ENCODE measurements around the gene ACSF3.
"Not testable (repeated sequence)": the region's sequence is repeated elsewhere in the genome, so short reads cannot be mapped to it uniquely, and the experiment has no call there.

ACSF3 gene

GRCh38 chr16:89073346-89074071 lies 20.1 kb upstream of the ACSF3 start:
- DNase-seq (ENCODE audit: low read depth), result no peak

GRCh38 chr16:89074072-89074674 lies 19.5 kb upstream of the ACSF3 start:
- DNase-seq (ENCODE audit: low read depth), result not testable (repeated sequence)

- no peak for DNase-seq (ENCODE audit: low read depth)
These were observed 18.6 kb upstream of the ACSF3 start for GRCh38 chr16:89074803-89075688.

- no peak for DNase-seq (ENCODE audit: low read depth)
These were observed 17.5 kb upstream of the ACSF3 start for GRCh38 chr16:89076159-89076558.

GRCh38 chr16:89077076-89077475 lies 16.6 kb upstream of the ACSF3 start:
- DNase-seq (ENCODE audit: low read depth), result no peak

GRCh38 chr16:89078172-89078571 lies 15.5 kb upstream of the ACSF3 start:
- DNase-seq (ENCODE audit: low read depth), result no peak

- DNase-seq (ENCODE audit: low read depth), result no peak
These were observed 14.1 kb upstream of the ACSF3 start for GRCh38 chr16:89079434-89079980.

- DNase-seq (ENCODE audit: low read depth), result no peak
These were observed 13.3 kb upstream of the ACSF3 start for GRCh38 chr16:89080196-89080853.

GRCh38 chr16:89081556-89081955 lies 12.1 kb upstream of the ACSF3 start:
- DNase-seq (ENCODE audit: low read depth), result no peak

- DNase-seq (ENCODE audit: low read depth), result no peak
These were observed 9.2 kb upstream of the ACSF3 start for GRCh38 chr16:89084411-89084810.

GRCh38 chr16:89084814-89085612 lies 8.6 kb upstream of the ACSF3 start:
- DNase-seq (ENCODE audit: low read depth), result no peak

- DNase-seq (ENCODE audit: low read depth), result no peak
These were observed 7.9 kb upstream of the ACSF3 start for GRCh38 chr16:89085755-89086154.

- no peak for DNase-seq (ENCODE audit: low read depth)
These were observed 5.6 kb upstream of the ACSF3 start for GRCh38 chr16:89087922-89088497.

GRCh38 chr16:89089120-89089519 lies 4.5 kb upstream of the ACSF3 start:
- no peak for DNase-seq (ENCODE audit: low read depth)

GRCh38 chr16:89090182-89090630 lies 3.4 kb upstream of the ACSF3 start:
- no peak for DNase-seq (ENCODE audit: low read depth)

- no peak for DNase-seq (ENCODE audit: low read depth)
These were observed 2.8 kb upstream of the ACSF3 start for GRCh38 chr16:89090669-89091426.

GRCh38 chr16:89092013-89092412 lies 1.6 kb upstream of the ACSF3 start:
- DNase-seq (ENCODE audit: low read depth), result no peak

GRCh38 chr16:89093252-89093601 lies 425 bp upstream of the ACSF3 start:
- not testable (repeated sequence) for DNase-seq (ENCODE audit: low read depth)

- no peak for DNase-seq (ENCODE audit: low read depth)
These were observed 714 bp downstream of the ACSF3 start for GRCh38 chr16:89094252-89094879.

GRCh38 chr16:89094880-89095258 lies 1.2 kb downstream of the ACSF3 start:
- no peak for DNase-seq (ENCODE audit: low read depth)

Data from stimulated activated CD8-positive, alpha-beta memory T cell treated with anti-CD3 and anti-CD28 coated beads, Interleukin-15, amount 100 ng/mL, for 24 hours (primary cell).